Embryonic facial prominence (tissue), 1 donor: ENCODE measurements around the gene CRBN.

Source experiments
- DNase-seq: peaks from one replicate; pipeline ENCODE4 v3.0.0-alpha.2; 2016; ENCODE audit errors: extremely low spot score

The CRBN gene

GRCh38 chr3:3179407-3180094 lies at the start of gene CRBN:
TSS of gene CRBN (minus strand) at chr3:3179691. CDS start at chr3:3179687, 4 bp downstream.
- DNase-seq: peak; percentile 71

GRCh38 chr3:3227640-3228039 lies 48.1 kb upstream of the CRBN start:
- DNase-seq: no peak

- no peak for DNase-seq
Observed at GRCh38 chr3:3221528-3221927, 42.0 kb upstream of the CRBN start.

GRCh38 chr3:3216401-3216800 lies 36.9 kb upstream of the CRBN start:
- DNase-seq: no peak

GRCh38 chr3:3212781-3213440 lies 33.4 kb upstream of the CRBN start:
- DNase-seq: no peak

- DNase-seq: no peak
Observed at GRCh38 chr3:3209714-3210113, 30.2 kb upstream of the CRBN start.

- DNase-seq: no peak
Observed at GRCh38 chr3:3209057-3209456, 29.6 kb upstream of the CRBN start.

GRCh38 chr3:3201611-3202010 lies 22.1 kb upstream of the CRBN start:
- DNase-seq: no peak

GRCh38 chr3:3200632-3201212 lies 21.2 kb upstream of the CRBN start:
- peak; percentile 69 for DNase-seq

GRCh38 chr3:3199306-3199705 lies 19.8 kb upstream of the CRBN start:
- no peak for DNase-seq

GRCh38 chr3:3196148-3196861 lies 16.8 kb upstream of the CRBN start:
- no peak for DNase-seq

- no peak for DNase-seq
Observed at GRCh38 chr3:3194861-3195260, 15.4 kb upstream of the CRBN start.

- DNase-seq: no peak
Observed at GRCh38 chr3:3192286-3192675, 12.8 kb upstream of the CRBN start.

GRCh38 chr3:3191675-3192285 lies 12.3 kb upstream of the CRBN start:
- no peak for DNase-seq

- no peak for DNase-seq
Observed at GRCh38 chr3:3189961-3190360, 10.5 kb upstream of the CRBN start.

GRCh38 chr3:3189102-3189727 lies 9.7 kb upstream of the CRBN start:
- DNase-seq: no peak

- no peak for DNase-seq
Observed at GRCh38 chr3:3184876-3185275, 5.4 kb upstream of the CRBN start.

- DNase-seq: no peak
Observed at GRCh38 chr3:3180456-3180855, 965 bp upstream of the CRBN start.

- DNase-seq: no peak
Observed at GRCh38 chr3:3178498-3179328, 778 bp downstream of the CRBN start.

GRCh38 chr3:3177861-3178497 lies 1.5 kb downstream of the CRBN start:
- DNase-seq: no peak
